Gastroesophageal sphincter (tissue), 4 donors: Measurements from ENCODE around the gene BAZ1A. TPM values are rescaled to one million over a fixed set of nuclear protein-coding genes. Genes with fewer than 3 reads are reported as not detected.
A peak's percentile ranks its signal among the peaks of the same experiment; 100 is the strongest.

Experiments
- ATAC-seq: fragments of 150-250 bp; one replicate; pipeline ENCODE4 v1.9.1; 2016; ENCODE audit warnings: mild to moderate bottlenecking, moderate library complexity
- H3K27ac ChIP-seq, 4 donors: fragments of 200-600 bp; sonication (generic) in 3 of 4; 1 replicate in 3 of 4; 2 replicates in 1 of 4; pipeline ENCODE4 v1.5.1; 2016 to 2019
- H3K27me3 ChIP-seq: fragments of 200-600 bp; sonication (generic); one replicate; pipeline ENCODE4 v1.5.1; 2019
- H3K36me3 ChIP-seq, 2 donors: fragments of 200-600 bp; sonication (generic); one replicate each; pipeline ENCODE4 v1.5.1; 2019; ENCODE audit warnings: control low read depth in 1 of 2
- H3K4me1 ChIP-seq, 3 donors: fragments of 200-600 bp; sonication (generic); 1 replicate in 2 of 3; 2 replicates in 1 of 3; pipeline ENCODE4 v1.5.1; 2016 to 2019; ENCODE audit warnings: control low read depth in 2 of 3
- H3K4me3 ChIP-seq, 2 donors: fragments of 200-600 bp; sonication (generic); one replicate each; pipeline ENCODE4 v1.5.1; 2019; ENCODE audit warnings: mild to moderate bottlenecking in 1 of 2, moderate library complexity in 1 of 2
- H3K9me3 ChIP-seq, 3 donors: fragments of 200-600 bp; sonication (generic); one replicate each; pipeline ENCODE4 v1.5.1; 2017 to 2019; ENCODE audit warnings: control low read depth in 2 of 3
- EP300 ChIP-seq: sonication (generic); formaldehyde crosslinking; IDR thresholded peaks from one replicate; pipeline ENCODE4 v1.6.1; 2017; ENCODE audit warnings: antibody characterized with exemption, mild to moderate bottlenecking
- POLR2A ChIP-seq, 2 donors: fragments of 450-650 bp; IDR thresholded peaks; one replicate each; pipeline ENCODE4 v1.6.1; 2017; ENCODE audit warnings: antibody characterized with exemption in 2 of 2, mild to moderate bottlenecking in 2 of 2, moderate library complexity in 1 of 2
- POLR2AphosphoS5 ChIP-seq: sonication (generic); formaldehyde crosslinking; IDR thresholded peaks from one replicate; pipeline ENCODE4 v1.6.1; 2017; ENCODE audit warnings: antibody characterized with exemption
- WGBS, 2 donors: methylation state at CpG; one replicate each; pipeline ENCODE4 v1.1.5; 2018; ENCODE audit warnings: low coverage in 1 of 2; 5-methylcytosine and 5-hydroxymethylcytosine counted together
- total RNA-seq, 4 donors: library from RNA; depleted of rRNA; stranded (reverse); fragments of >200 nt; gene quantifications; one replicate each; pipeline ENCODE4 v1.1.0, GENCODE V29; 2016
- TF ChIP-seq, protein P1 (sequence below), 4 experiments: fragments of 200-600 bp in 2 of 4; fragments of 450-650 bp in 2 of 4; sonication (generic) in 1 of 4; IDR thresholded peaks; one replicate each; pipeline ENCODE4 v1.5.1; 2017 to 2019; ENCODE audit warnings: antibody characterized with exemption in 4 of 4, mild to moderate bottlenecking in 2 of 4, moderate library complexity in 2 of 4

BAZ1A gene
- total RNA-seq, 4 donors from 2014 or later = 17.0 to 36.9 (median 21.6) TPM

DNA sequence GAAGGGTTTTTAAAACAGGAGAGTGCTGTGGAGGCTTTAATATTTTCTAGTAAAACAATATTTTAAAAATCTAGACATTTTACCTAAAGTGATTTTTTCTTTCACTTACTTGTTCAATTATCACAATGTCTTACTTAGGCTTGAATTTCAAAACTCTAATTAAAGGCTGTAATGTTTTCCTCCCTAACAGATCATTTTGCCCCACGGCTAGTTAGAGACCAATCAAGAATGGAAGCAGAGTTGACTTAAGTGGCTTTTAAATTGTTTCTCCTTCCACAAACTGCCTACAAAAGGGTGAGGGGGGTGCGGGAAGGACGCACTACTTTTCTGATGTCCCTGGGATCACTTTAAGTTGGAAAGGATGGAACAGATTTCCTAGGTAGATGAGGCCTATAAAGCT is 151.3 kb downstream of the BAZ1A start:
- Histone ChIP-seq H3K27me3 (no peaks in the 10 kb centered on the region), H3K4me3 (no peak overlapping the region), H3K36me3 (no peaks in the 10 kb centered on the region), H3K9me3 (no peaks in the 10 kb centered on the region), H3K4me1 (peaks cover 0 to 8% (median 0%) of the 10 kb centered on the region in 3 donors), H3K27ac (no peak overlapping the region)
- TF ChIP-seq EP300 (no peak), POLR2A (IDR thresholded peaks at IDR 0.05) (no peak), POLR2AphosphoS5 (no peak)
- TF ChIP-seq, protein P1, sequence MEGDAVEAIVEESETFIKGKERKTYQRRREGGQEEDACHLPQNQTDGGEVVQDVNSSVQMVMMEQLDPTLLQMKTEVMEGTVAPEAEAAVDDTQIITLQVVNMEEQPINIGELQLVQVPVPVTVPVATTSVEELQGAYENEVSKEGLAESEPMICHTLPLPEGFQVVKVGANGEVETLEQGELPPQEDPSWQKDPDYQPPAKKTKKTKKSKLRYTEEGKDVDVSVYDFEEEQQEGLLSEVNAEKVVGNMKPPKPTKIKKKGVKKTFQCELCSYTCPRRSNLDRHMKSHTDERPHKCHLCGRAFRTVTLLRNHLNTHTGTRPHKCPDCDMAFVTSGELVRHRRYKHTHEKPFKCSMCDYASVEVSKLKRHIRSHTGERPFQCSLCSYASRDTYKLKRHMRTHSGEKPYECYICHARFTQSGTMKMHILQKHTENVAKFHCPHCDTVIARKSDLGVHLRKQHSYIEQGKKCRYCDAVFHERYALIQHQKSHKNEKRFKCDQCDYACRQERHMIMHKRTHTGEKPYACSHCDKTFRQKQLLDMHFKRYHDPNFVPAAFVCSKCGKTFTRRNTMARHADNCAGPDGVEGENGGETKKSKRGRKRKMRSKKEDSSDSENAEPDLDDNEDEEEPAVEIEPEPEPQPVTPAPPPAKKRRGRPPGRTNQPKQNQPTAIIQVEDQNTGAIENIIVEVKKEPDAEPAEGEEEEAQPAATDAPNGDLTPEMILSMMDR (IDR thresholded peaks at IDR 0.05) = no peak
- no peak for ATAC-seq
- 90 to 94% methylated on average over 3 of the region's 3 CpGs for WGBS, 2 donors

DNA sequence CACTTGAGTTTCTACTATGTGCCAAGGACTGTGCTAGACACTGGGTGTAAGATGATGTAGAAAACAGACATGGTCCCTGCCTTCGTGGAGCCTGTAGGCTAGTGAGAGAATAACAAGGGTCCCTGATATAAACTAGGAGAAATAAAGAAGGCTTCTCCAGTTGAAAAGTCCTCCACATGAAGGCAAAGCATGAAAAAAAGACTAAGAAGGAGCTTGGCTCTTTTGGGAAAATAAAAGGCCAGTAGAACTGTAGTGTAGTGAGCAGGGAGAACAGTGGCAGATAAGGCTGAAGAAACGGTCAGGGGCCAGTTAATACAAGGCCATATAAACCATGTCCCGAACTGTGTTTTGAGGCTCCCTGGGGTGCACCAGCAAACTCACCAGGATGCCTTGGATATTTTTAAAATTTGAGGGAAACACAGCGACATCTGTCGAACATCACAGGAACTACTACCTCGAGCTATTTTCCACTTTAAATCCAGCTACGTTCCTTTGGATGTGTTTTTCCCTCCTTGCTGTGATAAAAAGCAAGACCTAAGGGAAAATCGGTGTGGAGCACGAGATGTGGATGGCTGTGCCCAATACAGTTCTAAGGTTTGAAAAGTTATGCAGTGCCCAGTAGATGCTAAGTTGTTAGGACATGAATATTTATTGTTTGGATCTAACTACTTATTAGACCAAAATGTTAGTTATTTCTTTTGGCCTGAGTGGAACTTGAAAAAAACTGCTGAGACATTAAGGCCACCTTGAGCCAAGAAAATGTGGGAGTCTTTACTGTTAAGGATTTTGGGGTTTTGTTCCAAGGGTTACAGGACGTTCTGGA is 152.2 kb downstream of the BAZ1A start:
- WGBS, 2 donors = 6 to 12% methylated on average over 10 of the region's 10 CpGs
- TF ChIP-seq POLR2AphosphoS5 = no peak
- TF ChIP-seq, protein P1 (IDR thresholded peaks at IDR 0.05) = peak; percentile 82 to 87 (median 84)
- Histone ChIP-seq H3K27me3 (no peaks in the 10 kb centered on the region), H3K9me3 (no peaks in the 10 kb centered on the region), H3K4me1 (peaks cover 0 to 8% (median 0%) of the 10 kb centered on the region in 3 donors), H3K27ac (no peak overlapping the region), H3K36me3 (no peaks in the 10 kb centered on the region), H3K4me3 (no peak overlapping the region)
- peak; percentile 36 for ATAC-seq

DNA sequence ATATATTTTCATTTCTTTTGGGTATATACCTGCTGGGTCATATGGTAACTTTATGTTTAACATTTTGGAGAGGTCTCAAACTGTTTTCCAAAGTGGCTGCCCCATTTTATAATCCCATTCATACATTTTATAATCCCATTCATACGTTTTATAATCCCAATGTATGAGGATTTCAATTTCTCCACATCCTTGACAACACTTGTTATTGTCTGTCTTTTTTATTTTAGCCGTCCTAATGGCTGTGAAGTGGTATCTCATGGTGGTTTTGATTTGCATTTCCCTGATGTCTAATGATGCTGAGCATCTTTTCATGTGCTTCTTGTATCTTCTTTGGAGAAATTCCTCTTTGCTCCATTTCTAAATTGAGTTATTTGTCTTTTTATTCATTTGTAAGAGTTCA is 154.0 kb downstream of the BAZ1A start:
- no peak for ATAC-seq
- WGBS, 2 donors = 92 to 95% methylated on average over 2 of the region's 2 CpGs

DNA sequence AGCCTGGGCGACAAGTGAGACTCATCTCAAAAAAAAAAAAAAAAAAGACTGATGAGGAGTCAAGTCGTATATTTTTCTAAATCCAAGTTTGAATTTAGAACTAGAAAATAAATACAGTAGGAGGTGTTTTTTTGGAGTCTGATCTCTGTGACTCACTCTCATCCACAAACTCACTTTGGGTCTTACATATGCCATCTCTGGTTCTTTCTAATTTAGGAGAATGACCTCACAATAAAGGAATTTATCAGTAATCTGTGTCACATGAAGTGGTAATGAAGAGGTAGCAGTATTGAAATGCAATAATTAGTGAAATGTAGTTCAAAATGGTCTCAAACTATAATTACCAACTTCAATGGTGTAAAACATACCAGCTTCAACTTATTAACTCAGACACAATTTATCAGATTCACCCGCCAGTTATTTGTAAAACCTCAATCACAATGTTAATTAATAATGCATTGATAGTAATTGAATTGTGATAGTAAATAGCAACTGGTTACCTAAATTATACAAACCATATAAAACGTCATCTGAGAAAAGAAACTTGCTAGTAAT is 156.3 kb downstream of the BAZ1A start:
- Histone ChIP-seq H3K9me3 (no peaks in the 10 kb centered on the region), H3K4me1 (peaks cover 0 to 20% (median 0%) of the 10 kb centered on the region in 3 donors), H3K36me3 (no peaks in the 10 kb centered on the region), H3K27ac (no peak overlapping the region), H3K4me3 (no peak overlapping the region), H3K27me3 (no peaks in the 10 kb centered on the region)
- no peak for ATAC-seq
- TF ChIP-seq, protein P1 (IDR thresholded peaks at IDR 0.05) = no peak
- TF ChIP-seq POLR2AphosphoS5 = no peak
- no peak for TF ChIP-seq POLR2A (IDR thresholded peaks at IDR 0.05)
- no peak for TF ChIP-seq EP300
- 50 to 66% methylated on average over 3 to 4 of the region's 4 CpGs for WGBS, 2 donors

More for the DNA sequence above, 154.0 kb downstream of the BAZ1A start:
- Histone ChIP-seq H3K27me3 (no peaks in the 10 kb centered on the region), H3K9me3 (no peaks in the 10 kb centered on the region), H3K4me1 (peaks cover 0 to 8% (median 0%) of the 10 kb centered on the region in 3 donors), H3K36me3 (no peaks in the 10 kb centered on the region), H3K27ac (no peak overlapping the region), H3K4me3 (no peak overlapping the region)
- TF ChIP-seq EP300 = no peak
- TF ChIP-seq POLR2A (IDR thresholded peaks at IDR 0.05) = no peak
- TF ChIP-seq POLR2AphosphoS5 = no peak
- TF ChIP-seq, protein P1 (IDR thresholded peaks at IDR 0.05) = no peak
